ENCODE data around the gene GRK2.

DNA sequence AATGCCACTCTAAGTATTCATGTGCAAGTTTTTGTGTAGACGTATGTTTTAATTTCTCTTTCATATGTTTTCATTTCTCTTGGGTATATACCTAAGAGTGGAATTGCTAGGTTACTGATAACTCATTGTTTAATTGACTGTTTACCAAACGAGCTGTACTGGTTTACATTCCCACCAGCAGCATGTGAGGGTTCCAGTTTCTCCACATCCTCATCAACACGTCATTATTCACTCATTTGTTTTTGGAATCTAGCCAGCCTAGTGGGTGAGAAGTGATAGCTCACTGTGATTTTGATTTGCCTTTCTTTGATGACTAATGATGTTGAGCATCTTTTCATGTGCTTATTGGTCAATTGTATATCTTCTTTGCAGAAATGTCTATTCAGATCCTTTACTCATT is 26.8 kb downstream of the GRK2 start:
- TF ChIP-seq SUZ12 (IDR thresholded peaks at IDR 0.05) (no peak), L3MBTL2 (conservative IDR thresholded peaks at IDR 0.05) (no peak), FOXM1 (IDR thresholded peaks at IDR 0.05; ENCODE audit: borderline replicate concordance) (no peak)
- TF ChIP-seq, protein P1, sequence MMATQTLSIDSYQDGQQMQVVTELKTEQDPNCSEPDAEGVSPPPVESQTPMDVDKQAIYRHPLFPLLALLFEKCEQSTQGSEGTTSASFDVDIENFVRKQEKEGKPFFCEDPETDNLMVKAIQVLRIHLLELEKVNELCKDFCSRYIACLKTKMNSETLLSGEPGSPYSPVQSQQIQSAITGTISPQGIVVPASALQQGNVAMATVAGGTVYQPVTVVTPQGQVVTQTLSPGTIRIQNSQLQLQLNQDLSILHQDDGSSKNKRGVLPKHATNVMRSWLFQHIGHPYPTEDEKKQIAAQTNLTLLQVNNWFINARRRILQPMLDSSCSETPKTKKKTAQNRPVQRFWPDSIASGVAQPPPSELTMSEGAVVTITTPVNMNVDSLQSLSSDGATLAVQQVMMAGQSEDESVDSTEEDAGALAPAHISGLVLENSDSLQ (IDR thresholded peaks at IDR 0.05): no peak

All from HEK293T (cell line).